Gastroesophageal sphincter (tissue), 4 donors: ENCODE measurements around the gene CPNE9. TPM values are rescaled to one million over a fixed set of nuclear protein-coding genes. Genes with fewer than 3 reads are reported as not detected.

ENCODE experiments used
- ATAC-seq: fragments of 150-250 bp; one replicate; pipeline ENCODE4 v1.9.1; 2016; ENCODE audit warnings: mild to moderate bottlenecking, moderate library complexity
- H3K27ac ChIP-seq, 4 donors: fragments of 200-600 bp; sonication (generic) in 3 of 4; 1 replicate in 3 of 4; 2 replicates in 1 of 4; pipeline ENCODE4 v1.5.1; 2016 to 2019
- H3K27me3 ChIP-seq: fragments of 200-600 bp; sonication (generic); one replicate; pipeline ENCODE4 v1.5.1; 2019
- H3K36me3 ChIP-seq, 2 donors: fragments of 200-600 bp; sonication (generic); one replicate each; pipeline ENCODE4 v1.5.1; 2019; ENCODE audit warnings: control low read depth in 1 of 2
- H3K4me1 ChIP-seq, 3 donors: fragments of 200-600 bp; sonication (generic); 1 replicate in 2 of 3; 2 replicates in 1 of 3; pipeline ENCODE4 v1.5.1; 2016 to 2019; ENCODE audit warnings: control low read depth in 2 of 3
- H3K4me3 ChIP-seq, 2 donors: fragments of 200-600 bp; sonication (generic); one replicate each; pipeline ENCODE4 v1.5.1; 2019; ENCODE audit warnings: mild to moderate bottlenecking in 1 of 2, moderate library complexity in 1 of 2
- H3K9me3 ChIP-seq, 3 donors: fragments of 200-600 bp; sonication (generic); one replicate each; pipeline ENCODE4 v1.5.1; 2017 to 2019; ENCODE audit warnings: control low read depth in 2 of 3
- EP300 ChIP-seq: sonication (generic); formaldehyde crosslinking; IDR thresholded peaks from one replicate; pipeline ENCODE4 v1.6.1; 2017; ENCODE audit warnings: antibody characterized with exemption, mild to moderate bottlenecking
- POLR2A ChIP-seq, 2 donors: fragments of 450-650 bp; IDR thresholded peaks; one replicate each; pipeline ENCODE4 v1.6.1; 2017; ENCODE audit warnings: antibody characterized with exemption in 2 of 2, mild to moderate bottlenecking in 2 of 2, moderate library complexity in 1 of 2
- POLR2AphosphoS5 ChIP-seq: sonication (generic); formaldehyde crosslinking; IDR thresholded peaks from one replicate; pipeline ENCODE4 v1.6.1; 2017; ENCODE audit warnings: antibody characterized with exemption
- WGBS, 2 donors: methylation state at CpG; one replicate each; pipeline ENCODE4 v1.1.5; 2018; ENCODE audit warnings: low coverage in 1 of 2; 5-methylcytosine and 5-hydroxymethylcytosine counted together
- total RNA-seq, 4 donors: library from RNA; depleted of rRNA; stranded (reverse); fragments of >200 nt; gene quantifications; one replicate each; pipeline ENCODE4 v1.1.0, GENCODE V29; 2016
- TF ChIP-seq, protein P1 (sequence below), 4 experiments: fragments of 200-600 bp in 2 of 4; fragments of 450-650 bp in 2 of 4; sonication (generic) in 1 of 4; IDR thresholded peaks; one replicate each; pipeline ENCODE4 v1.5.1; 2017 to 2019; ENCODE audit warnings: antibody characterized with exemption in 4 of 4, mild to moderate bottlenecking in 2 of 4, moderate library complexity in 2 of 4

Gene CPNE9
- total RNA-seq, 4 donors from 2014 or later = 1.1 TPM; not detected in 3

DNA sequence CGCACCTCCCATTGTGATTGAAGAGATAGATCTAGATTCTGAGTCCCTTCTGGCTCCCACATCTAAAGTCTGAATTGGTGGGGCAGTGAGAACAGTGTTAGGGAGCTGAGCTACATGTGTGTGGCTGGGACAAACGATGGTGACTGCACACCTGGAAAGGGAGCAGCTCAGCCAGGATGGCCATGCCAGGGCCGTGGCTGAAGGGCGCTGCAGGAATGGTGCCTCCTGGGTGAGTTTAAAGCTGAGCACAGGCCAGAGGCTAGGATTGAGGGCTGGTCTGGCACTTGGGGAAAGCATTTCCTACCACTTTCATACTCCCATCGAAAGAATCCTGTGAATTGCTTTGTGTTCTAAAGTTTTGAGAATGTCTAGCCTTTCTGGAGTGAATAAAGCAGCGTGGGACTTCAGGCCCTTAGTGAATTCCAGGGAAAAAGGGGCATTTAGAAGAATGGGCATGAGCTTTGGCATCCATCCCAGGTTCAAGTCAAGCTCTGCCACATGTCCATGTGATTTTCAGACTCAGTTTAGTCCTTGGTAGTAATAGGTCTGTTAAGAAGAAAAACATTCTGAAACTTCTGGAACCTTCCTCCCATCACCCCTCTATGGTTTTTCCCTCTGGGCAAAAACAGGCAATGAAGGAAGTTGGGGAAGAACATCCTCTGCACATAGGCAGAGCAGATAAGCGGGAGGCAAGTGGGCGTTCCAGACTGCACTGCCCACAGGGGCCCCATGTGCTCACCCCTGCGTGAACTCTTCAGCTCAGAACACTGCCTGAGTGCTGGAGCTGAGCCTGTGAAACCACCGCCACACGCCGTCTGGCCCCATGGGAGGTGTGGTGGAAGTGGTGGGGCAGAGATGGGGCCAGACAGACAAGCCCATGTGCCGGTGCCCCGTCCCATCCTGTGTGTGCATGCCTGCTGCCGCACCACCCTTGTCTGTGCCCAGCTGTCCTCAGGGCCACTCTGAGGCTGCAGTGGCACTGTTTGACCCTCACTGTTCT is 12.9 kb upstream of the CPNE9 start:
- TF ChIP-seq POLR2A (IDR thresholded peaks at IDR 0.05) (no peak), POLR2AphosphoS5 (no peak), EP300 (no peak)
- TF ChIP-seq, protein P1, sequence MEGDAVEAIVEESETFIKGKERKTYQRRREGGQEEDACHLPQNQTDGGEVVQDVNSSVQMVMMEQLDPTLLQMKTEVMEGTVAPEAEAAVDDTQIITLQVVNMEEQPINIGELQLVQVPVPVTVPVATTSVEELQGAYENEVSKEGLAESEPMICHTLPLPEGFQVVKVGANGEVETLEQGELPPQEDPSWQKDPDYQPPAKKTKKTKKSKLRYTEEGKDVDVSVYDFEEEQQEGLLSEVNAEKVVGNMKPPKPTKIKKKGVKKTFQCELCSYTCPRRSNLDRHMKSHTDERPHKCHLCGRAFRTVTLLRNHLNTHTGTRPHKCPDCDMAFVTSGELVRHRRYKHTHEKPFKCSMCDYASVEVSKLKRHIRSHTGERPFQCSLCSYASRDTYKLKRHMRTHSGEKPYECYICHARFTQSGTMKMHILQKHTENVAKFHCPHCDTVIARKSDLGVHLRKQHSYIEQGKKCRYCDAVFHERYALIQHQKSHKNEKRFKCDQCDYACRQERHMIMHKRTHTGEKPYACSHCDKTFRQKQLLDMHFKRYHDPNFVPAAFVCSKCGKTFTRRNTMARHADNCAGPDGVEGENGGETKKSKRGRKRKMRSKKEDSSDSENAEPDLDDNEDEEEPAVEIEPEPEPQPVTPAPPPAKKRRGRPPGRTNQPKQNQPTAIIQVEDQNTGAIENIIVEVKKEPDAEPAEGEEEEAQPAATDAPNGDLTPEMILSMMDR (IDR thresholded peaks at IDR 0.05) = no peak
- ATAC-seq = no peak
- H3K27me3 ChIP-seq = no peaks in the 10 kb centered on the region
- H3K4me1 ChIP-seq = no peaks in the 10 kb centered on the region
- H3K4me3 ChIP-seq = no peak overlapping the region
- WGBS, 2 donors = 79 to 85% methylated on average over 2 to 11 of the region's 15 CpGs
- H3K36me3 ChIP-seq = peaks cover 0 to 100% of the 10 kb centered on the region in 2 donors
- no peak overlapping the region for H3K27ac ChIP-seq
- no peaks in the 10 kb centered on the region for H3K9me3 ChIP-seq

DNA sequence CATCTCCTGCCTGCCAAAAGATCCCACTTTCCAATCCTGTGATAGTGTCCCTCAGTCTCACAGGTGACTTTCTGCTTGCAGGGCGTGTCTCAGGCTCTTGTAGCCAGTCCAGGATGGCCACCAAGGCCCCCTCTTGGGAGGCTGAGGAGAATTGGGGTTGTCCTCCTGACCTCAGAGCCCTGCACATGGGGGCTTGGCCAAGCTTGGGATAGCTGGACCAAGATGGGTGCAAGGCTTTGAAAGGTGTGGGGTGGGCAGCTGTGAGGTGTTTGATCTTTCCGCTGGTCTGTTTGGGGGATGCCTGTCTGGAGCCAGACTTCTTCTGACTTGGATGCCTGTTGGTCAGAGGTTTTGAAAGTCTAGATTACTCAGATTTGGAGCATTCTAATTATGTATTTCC is 12.0 kb upstream of the CPNE9 start:
- peaks cover 0 to 100% of the 10 kb centered on the region in 2 donors for H3K36me3 ChIP-seq
- ATAC-seq = no peak
- no peak overlapping the region for H3K27ac ChIP-seq
- H3K9me3 ChIP-seq = no peaks in the 10 kb centered on the region
- no peak overlapping the region for H3K4me3 ChIP-seq
- H3K4me1 ChIP-seq = no peaks in the 10 kb centered on the region
- H3K27me3 ChIP-seq = no peaks in the 10 kb centered on the region
- TF ChIP-seq, protein P1 (IDR thresholded peaks at IDR 0.05) = no peak
- no peak for TF ChIP-seq POLR2AphosphoS5
- no peak for TF ChIP-seq EP300
- TF ChIP-seq POLR2A (IDR thresholded peaks at IDR 0.05) = no peak
- 100% methylated on average over 1 of the region's 2 CpGs; no CpG with 5 or more reads in 1 of the 2 donors for WGBS, 2 donors

DNA sequence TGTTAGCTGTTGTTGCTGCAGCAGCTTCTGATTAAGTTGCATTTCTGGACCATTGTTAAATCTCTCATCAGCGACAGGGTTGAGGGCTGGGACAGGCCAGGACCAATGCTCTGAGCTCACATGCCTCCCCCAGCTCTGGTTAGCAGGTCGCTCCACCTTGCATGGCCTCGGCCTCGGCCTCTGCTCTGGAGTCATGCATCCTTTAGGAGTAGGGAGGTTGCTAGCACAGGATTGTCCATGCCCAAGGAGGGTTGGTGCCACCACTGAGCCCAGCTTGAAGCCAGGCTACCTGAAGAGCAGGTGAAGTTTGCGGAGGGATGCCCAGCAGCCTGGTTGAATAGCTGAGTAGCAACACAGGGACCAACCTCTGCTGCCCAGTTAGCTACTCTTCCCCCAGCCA is 11.2 kb upstream of the CPNE9 start:
- Histone ChIP-seq H3K36me3 (peaks cover 0 to 100% of the 10 kb centered on the region in 2 donors), H3K4me3 (no peak overlapping the region), H3K4me1 (no peaks in the 10 kb centered on the region), H3K27ac (no peak overlapping the region), H3K27me3 (no peaks in the 10 kb centered on the region), H3K9me3 (no peaks in the 10 kb centered on the region)
- no peak for ATAC-seq
- 90 to 100% methylated on average over 1 to 2 of the region's 5 CpGs for WGBS, 2 donors
- TF ChIP-seq POLR2AphosphoS5 (no peak), POLR2A (IDR thresholded peaks at IDR 0.05) (no peak), EP300 (no peak)
- TF ChIP-seq, protein P1 (IDR thresholded peaks at IDR 0.05) = no peak

DNA sequence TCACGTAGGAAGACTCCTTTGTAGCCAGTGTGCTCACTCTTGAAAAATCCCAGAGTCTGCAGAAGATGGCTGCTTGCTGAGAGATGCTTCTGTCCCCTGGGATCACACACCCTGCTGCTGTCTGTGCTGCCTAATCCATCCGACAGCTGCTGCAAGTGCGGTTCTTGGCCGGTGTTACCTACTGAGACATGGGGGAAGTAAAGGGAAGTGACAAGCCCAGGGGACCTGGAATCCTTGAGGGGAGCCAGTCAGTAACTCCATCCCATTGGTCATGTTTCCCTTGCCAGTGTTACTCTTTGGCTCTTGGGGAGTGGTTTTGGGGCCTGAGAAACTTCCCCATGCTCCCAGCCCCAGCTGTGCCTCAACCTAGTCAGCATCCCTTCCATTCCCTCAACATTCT is 8.3 kb upstream of the CPNE9 start:
- no peak for ATAC-seq
- WGBS, 2 donors = no CpG with 5 or more reads among the region's 4 CpGs
- TF ChIP-seq, protein P1 (IDR thresholded peaks at IDR 0.05) = no peak
- TF ChIP-seq POLR2A (IDR thresholded peaks at IDR 0.05) (no peak), EP300 (no peak), POLR2AphosphoS5 (no peak)

DNA sequence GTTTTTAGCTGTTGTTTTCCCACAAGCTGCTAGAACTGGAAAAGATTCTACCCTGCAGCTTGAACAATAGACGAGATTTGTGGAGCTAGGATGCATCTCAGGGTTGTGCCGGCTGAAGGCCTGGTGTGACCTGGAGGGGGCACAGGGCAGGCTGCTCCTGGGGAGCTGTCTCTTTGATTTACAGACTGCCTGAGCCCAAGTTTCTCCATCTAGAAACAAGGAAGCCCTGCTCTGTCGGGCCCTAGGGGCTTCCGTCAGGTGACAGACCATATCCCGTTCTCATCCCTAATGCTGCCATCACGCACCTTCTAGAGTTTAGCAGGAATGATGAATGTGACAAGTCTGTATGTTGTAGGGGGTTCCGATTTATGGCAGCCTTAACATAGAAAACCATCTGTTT is 7.9 kb upstream of the CPNE9 start:
- 80% methylated on average over 7 of the region's 7 CpGs; no CpG with 5 or more reads in 1 of the 2 donors for WGBS, 2 donors
- H3K36me3 ChIP-seq = peaks cover 0 to 100% of the 10 kb centered on the region in 2 donors
- no peak for ATAC-seq

More for the DNA sequence above, 8.3 kb upstream of the CPNE9 start:
- Histone ChIP-seq H3K4me1 (no peaks in the 10 kb centered on the region), H3K9me3 (no peaks in the 10 kb centered on the region), H3K36me3 (peaks cover 0 to 100% of the 10 kb centered on the region in 2 donors), H3K4me3 (no peak overlapping the region), H3K27ac (no peak overlapping the region), H3K27me3 (no peaks in the 10 kb centered on the region)

More for the DNA sequence above, 7.9 kb upstream of the CPNE9 start:
- Histone ChIP-seq H3K27ac (no peak overlapping the region), H3K9me3 (no peaks in the 10 kb centered on the region), H3K4me1 (no peaks in the 10 kb centered on the region), H3K4me3 (no peak overlapping the region), H3K27me3 (no peaks in the 10 kb centered on the region)
- TF ChIP-seq POLR2AphosphoS5 (no peak), EP300 (no peak), POLR2A (IDR thresholded peaks at IDR 0.05) (no peak)
- TF ChIP-seq, protein P1 (IDR thresholded peaks at IDR 0.05) = no peak
